ENCODE data around the gene TMEM238L. TPM values are rescaled to one million over a fixed set of nuclear protein-coding genes. Genes with fewer than 3 reads are reported as not detected.

The TMEM238L gene
- total and polyA plus RNA-seq, 9 of the 15 experiments (the other 6 are each of a cell fraction or from before 2014, with no cell fraction given): not detected

- TF ChIP-seq PRDM10 (IDR thresholded peaks at IDR 0.05; ENCODE audit: partially characterized antibody) (no peak), JUN (IDR thresholded peaks at IDR 0.05; ENCODE audit: borderline replicate concordance, low read depth, low read length) (no peak), JUN (CRISPR knock-in tag; IDR thresholded peaks at IDR 0.05; ENCODE audit: borderline replicate concordance) (no peak), MTF1 (CRISPR knock-in tag; IDR thresholded peaks at IDR 0.05; ENCODE audit: borderline replicate concordance) (no peak), GATA2 (CRISPR knock-in tag; IDR thresholded peaks at IDR 0.05) (no peak), GATAD2A (IDR thresholded peaks at IDR 0.05) (no peak), TGIF2 (CRISPR knock-in tag; IDR thresholded peaks at IDR 0.05) (no peak), CBX2 (IDR thresholded peaks at IDR 0.05; ENCODE audit: insufficient read depth, low read length, poor library complexity, severe bottlenecking) (no peak)
These were observed 5.6 kb downstream of the TMEM238L start (continued) for GRCh38 chr17:10798332-10798749.

Measured in K562 (cell line).